GM21423 (cell line): ENCODE data around the gene ITM2B.
"Not testable (repeated sequence)": the region's sequence is repeated elsewhere in the genome, so short reads cannot be mapped to it uniquely, and the experiment has no call there.

Experiments
- ATAC-seq: cut with Tn5 transposase; IDR thresholded peaks from one replicate; pipeline ENCODE4 v1.9.1; 2021; ENCODE audit warnings: mild to moderate bottlenecking, moderate library complexity; ENCODE audit not compliant: unreplicated experiment

ITM2B gene

GRCh38 chr13:48222358-48223301, 10.4 kb upstream of the ITM2B start:
- ATAC-seq: no peak

GRCh38 chr13:48224701-48225100, 8.3 kb upstream of the ITM2B start:
- ATAC-seq: no peak

- no peak for ATAC-seq
Measured at GRCh38 chr13:48230541-48230940, 2.5 kb upstream of the ITM2B start.

- ATAC-seq: no peak
Measured at GRCh38 chr13:48231080-48231479, 1.9 kb upstream of the ITM2B start.

GRCh38 chr13:48231933-48232332, 1.1 kb upstream of the ITM2B start:
- ATAC-seq: no peak

GRCh38 chr13:48232420-48233045, 473 bp upstream of the ITM2B start:
- ATAC-seq: peak; percentile 13

GRCh38 chr13:48233889-48234488, 983 bp downstream of the ITM2B start:
- peak; percentile 6 for ATAC-seq

GRCh38 chr13:48234566-48235340, 1.7 kb downstream of the ITM2B start:
- no peak for ATAC-seq

- ATAC-seq: no peak
Measured at GRCh38 chr13:48235341-48236135, 2.5 kb downstream of the ITM2B start.

GRCh38 chr13:48236528-48237353, 3.7 kb downstream of the ITM2B start:
- ATAC-seq: no peak

- not testable (repeated sequence) for ATAC-seq
Measured at GRCh38 chr13:48239369-48239768, 6.4 kb downstream of the ITM2B start.

- ATAC-seq: no peak
Measured at GRCh38 chr13:48241651-48242050, 8.6 kb downstream of the ITM2B start.

GRCh38 chr13:48242677-48243076, 9.7 kb downstream of the ITM2B start:
- no peak for ATAC-seq

- ATAC-seq: no peak
Measured at GRCh38 chr13:48244159-48244558, 11.2 kb downstream of the ITM2B start.

- ATAC-seq: no peak
Measured at GRCh38 chr13:48246102-48246501, 13.1 kb downstream of the ITM2B start.

GRCh38 chr13:48249018-48249417, 16.0 kb downstream of the ITM2B start:
- no peak for ATAC-seq

GRCh38 chr13:48251611-48252081, 18.6 kb downstream of the ITM2B start:
- no peak for ATAC-seq

GRCh38 chr13:48252176-48252575, 19.2 kb downstream of the ITM2B start:
- ATAC-seq: no peak

- ATAC-seq: no peak
Measured at GRCh38 chr13:48253849-48254248, 20.8 kb downstream of the ITM2B start.
